HEK293 (cell line): ENCODE results near the gene NOS1.

Experiments used
- HOXA7 ChIP-seq: sonication (generic); formaldehyde crosslinking; IDR thresholded peaks from 2 replicates; pipeline ENCODE4 v1.8.1; 2022; ENCODE audit warnings: missing genetic modification reagents, borderline replicate concordance
- SP2 ChIP-seq: fragments of 450-650 bp; formaldehyde crosslinking; IDR thresholded peaks from 2 replicates; pipeline ENCODE4 v1.5.1; 2016; ENCODE audit warnings: missing biosample characterization, missing genetic modification characterization
- YY1 ChIP-seq: fragments of 450-650 bp; formaldehyde crosslinking; IDR thresholded peaks from 2 replicates; pipeline ENCODE4 v1.5.1; 2018; ENCODE audit warnings: missing biosample characterization, missing genetic modification characterization
- ZBTB17 ChIP-seq: fragments of 450-650 bp; formaldehyde crosslinking; IDR thresholded peaks from 2 replicates; pipeline ENCODE4 v1.5.1; 2016; ENCODE audit warnings: missing biosample characterization, missing genetic modification characterization
- ZNF274 ChIP-seq, 2 experiments: fragments of 200-500 bp in 1 of 2; fragments of 450-650 bp in 1 of 2; sonication (Bioruptor generic) in 1 of 2; formaldehyde crosslinking in 1 of 2; IDR thresholded peaks; 2 replicates each; pipeline versions ENCODE4 v1.5.1 to v1.6.1; 2014 to 2016; ENCODE audit warnings: borderline replicate concordance in 1 of 2, inconsistent platforms in 1 of 2, low read length in 1 of 2, missing biosample characterization in 1 of 2, missing genetic modification characterization in 1 of 2
- ZNF341 ChIP-seq: fragments of 450-650 bp; formaldehyde crosslinking; IDR thresholded peaks from 2 replicates; pipeline ENCODE4; 2016; ENCODE audit warnings: low read depth, missing biosample characterization, missing genetic modification characterization
- ZNF549 ChIP-seq: fragments of 450-650 bp; IDR thresholded peaks from 2 replicates; pipeline ENCODE4 v1.5.1; 2018; ENCODE audit warnings: missing biosample characterization, missing genetic modification characterization, mild to moderate bottlenecking, inconsistent platforms, moderate library complexity
- ZNF561 ChIP-seq: fragments of 450-650 bp; IDR thresholded peaks from 2 replicates; pipeline ENCODE4 v1.5.1; 2018; ENCODE audit warnings: missing biosample characterization, missing genetic modification characterization, borderline replicate concordance
- ZNF585B ChIP-seq: fragments of 450-650 bp; formaldehyde crosslinking; IDR thresholded peaks from 2 replicates; pipeline ENCODE4 v1.5.1; 2016; ENCODE audit warnings: missing biosample characterization, missing genetic modification characterization
- ZNF596 ChIP-seq: fragments of 450-650 bp; IDR thresholded peaks from 2 replicates; pipeline ENCODE4 v1.5.0; 2018; ENCODE audit warnings: missing biosample characterization, mild to moderate bottlenecking, missing genetic modification characterization, moderate library complexity
- TF ChIP-seq, protein P1 (sequence below): fragments of 450-650 bp; formaldehyde crosslinking; IDR thresholded peaks from 2 replicates; pipeline ENCODE4 v1.5.1; 2016; ENCODE audit warnings: missing biosample characterization, missing genetic modification characterization
- TF ChIP-seq, protein P2 (sequence below): fragments of 450-650 bp; formaldehyde crosslinking; IDR thresholded peaks from 2 replicates; pipeline ENCODE4 v1.5.1; 2016; ENCODE audit warnings: missing biosample characterization, missing genetic modification characterization, borderline replicate concordance
- TF ChIP-seq, protein P3 (sequence below): fragments of 450-650 bp; formaldehyde crosslinking; IDR thresholded peaks from 2 replicates; pipeline ENCODE4 v1.5.1; 2016; ENCODE audit warnings: missing biosample characterization, missing genetic modification characterization
- TF ChIP-seq, protein P4 (sequence below): fragments of 450-650 bp; formaldehyde crosslinking; IDR thresholded peaks from 2 replicates; pipeline ENCODE4 v1.5.1; 2016; ENCODE audit warnings: missing biosample characterization, missing genetic modification characterization

DNA sequence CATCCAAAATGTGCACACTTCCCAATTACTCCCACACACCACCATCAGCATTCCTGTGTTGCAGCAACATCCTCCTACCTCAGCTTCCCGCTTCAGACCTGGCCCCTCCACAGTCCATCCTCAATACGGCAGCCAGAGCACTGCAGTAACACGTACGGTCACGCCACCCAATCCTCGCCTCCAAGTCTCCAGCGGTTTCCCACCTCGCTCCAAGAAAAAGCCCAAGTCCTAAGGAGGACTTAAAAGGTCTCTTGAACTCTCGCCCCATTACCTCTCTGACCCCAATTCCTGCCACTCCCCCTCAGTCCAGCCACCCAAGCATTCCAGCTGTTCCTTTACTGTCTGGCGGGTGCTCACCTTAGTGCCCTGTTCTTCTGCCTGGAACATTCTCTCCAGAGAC is 183.1 kb downstream of the NOS1 start:
- TF ChIP-seq, protein P1, sequence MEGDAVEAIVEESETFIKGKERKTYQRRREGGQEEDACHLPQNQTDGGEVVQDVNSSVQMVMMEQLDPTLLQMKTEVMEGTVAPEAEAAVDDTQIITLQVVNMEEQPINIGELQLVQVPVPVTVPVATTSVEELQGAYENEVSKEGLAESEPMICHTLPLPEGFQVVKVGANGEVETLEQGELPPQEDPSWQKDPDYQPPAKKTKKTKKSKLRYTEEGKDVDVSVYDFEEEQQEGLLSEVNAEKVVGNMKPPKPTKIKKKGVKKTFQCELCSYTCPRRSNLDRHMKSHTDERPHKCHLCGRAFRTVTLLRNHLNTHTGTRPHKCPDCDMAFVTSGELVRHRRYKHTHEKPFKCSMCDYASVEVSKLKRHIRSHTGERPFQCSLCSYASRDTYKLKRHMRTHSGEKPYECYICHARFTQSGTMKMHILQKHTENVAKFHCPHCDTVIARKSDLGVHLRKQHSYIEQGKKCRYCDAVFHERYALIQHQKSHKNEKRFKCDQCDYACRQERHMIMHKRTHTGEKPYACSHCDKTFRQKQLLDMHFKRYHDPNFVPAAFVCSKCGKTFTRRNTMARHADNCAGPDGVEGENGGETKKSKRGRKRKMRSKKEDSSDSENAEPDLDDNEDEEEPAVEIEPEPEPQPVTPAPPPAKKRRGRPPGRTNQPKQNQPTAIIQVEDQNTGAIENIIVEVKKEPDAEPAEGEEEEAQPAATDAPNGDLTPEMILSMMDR = no peak
- TF ChIP-seq ZBTB17 (tag by site-specific recombination) (no peak), ZNF549 (no peak), SP2 (tag by site-specific recombination) (no peak), HOXA7 (CRISPR knock-in tag) (no peak), ZNF596 (tag by site-specific recombination) (no peak), ZNF585B (tag by site-specific recombination) (no peak), ZNF274 (IDR thresholded peaks at IDR 0.05; ENCODE audit: low read length) (no peak), ZNF274 (tag by site-specific recombination; IDR thresholded peaks at IDR 0.05; ENCODE audit: borderline replicate concordance) (no peak), ZNF341 (tag by site-specific recombination) (no peak), ZNF561 (tag by site-specific recombination) (no peak), YY1 (tag by site-specific recombination) (no peak)
- TF ChIP-seq, protein P2, sequence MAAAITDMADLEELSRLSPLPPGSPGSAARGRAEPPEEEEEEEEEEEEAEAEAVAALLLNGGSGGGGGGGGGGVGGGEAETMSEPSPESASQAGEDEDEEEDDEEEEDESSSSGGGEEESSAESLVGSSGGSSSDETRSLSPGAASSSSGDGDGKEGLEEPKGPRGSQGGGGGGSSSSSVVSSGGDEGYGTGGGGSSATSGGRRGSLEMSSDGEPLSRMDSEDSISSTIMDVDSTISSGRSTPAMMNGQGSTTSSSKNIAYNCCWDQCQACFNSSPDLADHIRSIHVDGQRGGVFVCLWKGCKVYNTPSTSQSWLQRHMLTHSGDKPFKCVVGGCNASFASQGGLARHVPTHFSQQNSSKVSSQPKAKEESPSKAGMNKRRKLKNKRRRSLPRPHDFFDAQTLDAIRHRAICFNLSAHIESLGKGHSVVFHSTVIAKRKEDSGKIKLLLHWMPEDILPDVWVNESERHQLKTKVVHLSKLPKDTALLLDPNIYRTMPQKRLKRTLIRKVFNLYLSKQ (tag by site-specific recombination) = no peak
- TF ChIP-seq, protein P3, sequence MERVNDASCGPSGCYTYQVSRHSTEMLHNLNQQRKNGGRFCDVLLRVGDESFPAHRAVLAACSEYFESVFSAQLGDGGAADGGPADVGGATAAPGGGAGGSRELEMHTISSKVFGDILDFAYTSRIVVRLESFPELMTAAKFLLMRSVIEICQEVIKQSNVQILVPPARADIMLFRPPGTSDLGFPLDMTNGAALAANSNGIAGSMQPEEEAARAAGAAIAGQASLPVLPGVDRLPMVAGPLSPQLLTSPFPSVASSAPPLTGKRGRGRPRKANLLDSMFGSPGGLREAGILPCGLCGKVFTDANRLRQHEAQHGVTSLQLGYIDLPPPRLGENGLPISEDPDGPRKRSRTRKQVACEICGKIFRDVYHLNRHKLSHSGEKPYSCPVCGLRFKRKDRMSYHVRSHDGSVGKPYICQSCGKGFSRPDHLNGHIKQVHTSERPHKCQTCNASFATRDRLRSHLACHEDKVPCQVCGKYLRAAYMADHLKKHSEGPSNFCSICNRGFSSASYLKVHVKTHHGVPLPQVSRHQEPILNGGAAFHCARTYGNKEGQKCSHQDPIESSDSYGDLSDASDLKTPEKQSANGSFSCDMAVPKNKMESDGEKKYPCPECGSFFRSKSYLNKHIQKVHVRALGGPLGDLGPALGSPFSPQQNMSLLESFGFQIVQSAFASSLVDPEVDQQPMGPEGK = no peak
- TF ChIP-seq, protein P4, sequence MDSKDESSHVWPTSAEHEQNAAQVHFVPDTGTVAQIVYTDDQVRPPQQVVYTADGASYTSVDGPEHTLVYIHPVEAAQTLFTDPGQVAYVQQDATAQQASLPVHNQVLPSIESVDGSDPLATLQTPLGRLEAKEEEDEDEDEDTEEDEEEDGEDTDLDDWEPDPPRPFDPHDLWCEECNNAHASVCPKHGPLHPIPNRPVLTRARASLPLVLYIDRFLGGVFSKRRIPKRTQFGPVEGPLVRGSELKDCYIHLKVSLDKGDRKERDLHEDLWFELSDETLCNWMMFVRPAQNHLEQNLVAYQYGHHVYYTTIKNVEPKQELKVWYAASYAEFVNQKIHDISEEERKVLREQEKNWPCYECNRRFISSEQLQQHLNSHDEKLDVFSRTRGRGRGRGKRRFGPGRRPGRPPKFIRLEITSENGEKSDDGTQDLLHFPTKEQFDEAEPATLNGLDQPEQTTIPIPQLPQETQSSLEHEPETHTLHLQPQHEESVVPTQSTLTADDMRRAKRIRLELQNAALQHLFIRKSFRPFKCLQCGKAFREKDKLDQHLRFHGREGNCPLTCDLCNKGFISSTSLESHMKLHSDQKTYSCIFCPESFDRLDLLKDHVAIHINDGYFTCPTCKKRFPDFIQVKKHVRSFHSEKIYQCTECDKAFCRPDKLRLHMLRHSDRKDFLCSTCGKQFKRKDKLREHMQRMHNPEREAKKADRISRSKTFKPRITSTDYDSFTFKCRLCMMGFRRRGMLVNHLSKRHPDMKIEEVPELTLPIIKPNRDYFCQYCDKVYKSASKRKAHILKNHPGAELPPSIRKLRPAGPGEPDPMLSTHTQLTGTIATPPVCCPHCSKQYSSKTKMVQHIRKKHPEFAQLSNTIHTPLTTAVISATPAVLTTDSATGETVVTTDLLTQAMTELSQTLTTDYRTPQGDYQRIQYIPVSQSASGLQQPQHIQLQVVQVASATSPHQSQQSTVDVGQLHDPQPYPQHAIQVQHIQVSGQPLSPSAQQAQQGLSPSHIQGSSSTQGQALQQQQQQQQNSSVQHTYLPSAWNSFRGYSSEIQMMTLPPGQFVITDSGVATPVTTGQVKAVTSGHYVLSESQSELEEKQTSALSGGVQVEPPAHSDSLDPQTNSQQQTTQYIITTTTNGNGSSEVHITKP (tag by site-specific recombination) = no peak
